A673 (cell line): Measurements from ENCODE around the gene CAPN11. TPM values are rescaled to one million over a fixed set of nuclear protein-coding genes. Genes with fewer than 3 reads are reported as not detected.

ENCODE experiments used
- BruUV-seq: library from RNA; stranded (reverse); fragments of 400-500 nt; replicated peaks from 2 replicates; lab custom pipeline; 2021; lab: Mats Ljungman, UMichigan
- CTCF ChIA-PET: fragments of 300-600 bp; sonication (Branson Sonifier 250); formaldehyde crosslinking; loops from one replicate; lab custom pipeline; 2022; ENCODE audit warnings: antibody characterized with exemption; lab: Charles Lee
- POLR2A ChIA-PET: fragments of 300-600 bp; sonication (Branson Sonifier 250); formaldehyde crosslinking; loops from one replicate; lab custom pipeline; 2022; ENCODE audit warnings: antibody characterized with exemption; ENCODE audit not compliant: low non-redundant PET; lab: Charles Lee
- DNase-seq: peaks from one replicate; pipeline ENCODE4 v3.0.0-alpha.2; 2015; ENCODE audit warnings: low spot score
- H3K27ac ChIP-seq: fragments of 200-600 bp; sonication (generic); 2 replicates; pipeline ENCODE4 v1.5.1; 2016; ENCODE audit warnings: mixed run types, low read depth, mild to moderate bottlenecking, mixed read lengths, antibody characterized with exemption, low read length; ENCODE audit not compliant: poor library complexity, severe bottlenecking
- H3K27me3 ChIP-seq: fragments of 200-600 bp; sonication (generic); replicated peaks from 2 replicates; pipeline ENCODE4 v1.6.1; 2017; ENCODE audit warnings: mixed run types, low read depth, mild to moderate bottlenecking, mixed read lengths, antibody characterized with exemption, low read length; ENCODE audit not compliant: insufficient read depth, poor library complexity
- H3K36me3 ChIP-seq: fragments of 200-600 bp; sonication (generic); 2 replicates; pipeline ENCODE4 v1.6.1; 2016; ENCODE audit warnings: mixed run types, mild to moderate bottlenecking, mixed read lengths, antibody characterized with exemption, low read length; ENCODE audit not compliant: insufficient read depth, poor library complexity, severe bottlenecking
- H3K4me1 ChIP-seq: fragments of 200-600 bp; sonication (generic); 2 replicates; pipeline ENCODE4 v1.6.1; 2017; ENCODE audit warnings: mixed run types, mild to moderate bottlenecking, mixed read lengths, antibody characterized with exemption, low read length; ENCODE audit not compliant: insufficient read depth, poor library complexity, severe bottlenecking
- H3K4me3 ChIP-seq: fragments of 200-600 bp; sonication (generic); 2 replicates; pipeline ENCODE4 v1.5.1; 2016; ENCODE audit warnings: low read depth, mixed run types, mild to moderate bottlenecking, mixed read lengths, low read length; ENCODE audit not compliant: poor library complexity, severe bottlenecking
- H3K9me3 ChIP-seq: fragments of 200-600 bp; sonication (generic); 2 replicates; pipeline ENCODE4 v1.6.1; 2016; ENCODE audit warnings: mixed run types, low read depth, mild to moderate bottlenecking, mixed read lengths, antibody characterized with exemption, low read length; ENCODE audit not compliant: poor library complexity, severe bottlenecking
- EZH2 ChIP-seq: fragments of 200-600 bp; sonication (generic); IDR thresholded peaks from 2 replicates; pipeline ENCODE4 v1.6.1; 2017; ENCODE audit warnings: borderline replicate concordance, low read depth, mild to moderate bottlenecking, mixed read lengths, antibody characterized with exemption, low read length; ENCODE audit not compliant: poor library complexity, severe bottlenecking
- intact Hi-C: fragments of 100-400 bp; cut with micrococcal nuclease; formaldehyde crosslinking; loops from one replicate; pipeline ENCODE4 v1.10.0; 2022; ENCODE audit not compliant: unreplicated experiment
- total RNA-seq: library from RNA; stranded (reverse); gene quantifications from 2 replicates; pipeline ENCODE4 v1.2.3, GENCODE V29; 2021
- TF ChIP-seq, protein P1 (sequence below): fragments of 300-800, 200-600 bp; sonication (generic); conservative IDR thresholded peaks from 2 replicates; pipeline ENCODE4 v1.5.1; 2017; ENCODE audit warnings: low read depth, mild to moderate bottlenecking, antibody characterized with exemption, low read length, moderate library complexity, mixed read lengths

Gene CAPN11
- total RNA-seq, 1 experiment from 2014 or later, result not detected

- ChIA-PET CTCF (no interaction called here), POLR2A (no interaction called here)
- BruUV-seq, result no TSS peak
- H3K36me3 ChIP-seq, result no peaks in the 10 kb centered on the region
- no peak for TF ChIP-seq EZH2
- TF ChIP-seq, protein P1, sequence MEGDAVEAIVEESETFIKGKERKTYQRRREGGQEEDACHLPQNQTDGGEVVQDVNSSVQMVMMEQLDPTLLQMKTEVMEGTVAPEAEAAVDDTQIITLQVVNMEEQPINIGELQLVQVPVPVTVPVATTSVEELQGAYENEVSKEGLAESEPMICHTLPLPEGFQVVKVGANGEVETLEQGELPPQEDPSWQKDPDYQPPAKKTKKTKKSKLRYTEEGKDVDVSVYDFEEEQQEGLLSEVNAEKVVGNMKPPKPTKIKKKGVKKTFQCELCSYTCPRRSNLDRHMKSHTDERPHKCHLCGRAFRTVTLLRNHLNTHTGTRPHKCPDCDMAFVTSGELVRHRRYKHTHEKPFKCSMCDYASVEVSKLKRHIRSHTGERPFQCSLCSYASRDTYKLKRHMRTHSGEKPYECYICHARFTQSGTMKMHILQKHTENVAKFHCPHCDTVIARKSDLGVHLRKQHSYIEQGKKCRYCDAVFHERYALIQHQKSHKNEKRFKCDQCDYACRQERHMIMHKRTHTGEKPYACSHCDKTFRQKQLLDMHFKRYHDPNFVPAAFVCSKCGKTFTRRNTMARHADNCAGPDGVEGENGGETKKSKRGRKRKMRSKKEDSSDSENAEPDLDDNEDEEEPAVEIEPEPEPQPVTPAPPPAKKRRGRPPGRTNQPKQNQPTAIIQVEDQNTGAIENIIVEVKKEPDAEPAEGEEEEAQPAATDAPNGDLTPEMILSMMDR, result no peak
- no peaks in the 10 kb centered on the region for H3K9me3 ChIP-seq
- H3K4me3 ChIP-seq, result no peak overlapping the region
- intact Hi-C loops, result no loop called here
- no peak overlapping the region for H3K27ac ChIP-seq
- no peak for DNase-seq
- H3K27me3 ChIP-seq, result no peaks in the 10 kb centered on the region
- H3K4me1 ChIP-seq, result no peaks in the 10 kb centered on the region
Measured at GRCh38 chr6:44201638-44202303, 43.2 kb downstream of the CAPN11 start.

- BruUV-seq, result no TSS peak
- no peaks in the 10 kb centered on the region for H3K9me3 ChIP-seq
- no peaks in the 10 kb centered on the region for H3K36me3 ChIP-seq
- no peak overlapping the region for H3K4me3 ChIP-seq
- no peak for TF ChIP-seq EZH2
- TF ChIP-seq, protein P1, result no peak
- POLR2A ChIA-PET, result no interaction called here
- H3K27ac ChIP-seq, result no peak overlapping the region
- H3K4me1 ChIP-seq, result no peaks in the 10 kb centered on the region
- H3K27me3 ChIP-seq, result no peaks in the 10 kb centered on the region
- CTCF ChIA-PET, result no interaction called here
- DNase-seq, result no peak
- intact Hi-C loops, result no loop called here
Measured at GRCh38 chr6:44202332-44202971, 43.8 kb downstream of the CAPN11 start.

GRCh38 chr6:44202972-44203750 is 44.5 kb downstream of the CAPN11 start:
- intact Hi-C loops, result no loop called here
- ChIA-PET POLR2A (no interaction called here), CTCF (no interaction called here)
- Histone ChIP-seq H3K4me3 (no peak overlapping the region), H3K27ac (no peak overlapping the region), H3K27me3 (no peaks in the 10 kb centered on the region), H3K4me1 (no peaks in the 10 kb centered on the region), H3K9me3 (no peaks in the 10 kb centered on the region), H3K36me3 (no peaks in the 10 kb centered on the region)
- DNase-seq, result no peak
- no TSS peak for BruUV-seq
- TF ChIP-seq, protein P1, result no peak
- no peak for TF ChIP-seq EZH2
